NT2/D1 (cell line): ENCODE data around the gene TRAM2.

Experiments used
- DNase-seq: peaks from one replicate; pipeline ENCODE4 v3.0.0-alpha.2; 2011; ENCODE audit warnings: low read depth, low spot score
- H3K27me3 ChIP-seq: 2 replicates; pipeline ENCODE4 v1.6.0; 2011; ENCODE audit warnings: mild to moderate bottlenecking; ENCODE audit not compliant: insufficient read length, insufficient read depth
- H3K36me3 ChIP-seq: 2 replicates; pipeline ENCODE4 v1.6.1; 2011; ENCODE audit warnings: mild to moderate bottlenecking, low read length, mixed read lengths; ENCODE audit not compliant: insufficient read depth, insufficient read length
- H3K4me1 ChIP-seq: 2 replicates; pipeline ENCODE4 v1.5.1; 2011; ENCODE audit not compliant: insufficient read depth, insufficient read length
- H3K4me3 ChIP-seq: 2 replicates; pipeline ENCODE4 v1.5.1; 2011; ENCODE audit warnings: low read depth; ENCODE audit not compliant: insufficient read length
- H3K9ac ChIP-seq: 2 replicates; pipeline ENCODE4 v1.6.0; 2011; ENCODE audit warnings: low read depth; ENCODE audit not compliant: insufficient read length
- H3K9me3 ChIP-seq: 2 replicates; pipeline ENCODE4 v1.5.1; 2011; ENCODE audit warnings: mild to moderate bottlenecking, low read length; ENCODE audit not compliant: insufficient read depth
- SUZ12 ChIP-seq: IDR thresholded peaks from 2 replicates; pipeline ENCODE4 v1.6.1; 2011; ENCODE audit not compliant: insufficient read length, insufficient read depth; ENCODE audit errors: extremely low read depth
- YY1 ChIP-seq: IDR thresholded peaks from 2 replicates; pipeline ENCODE4 v1.6.1; 2011; ENCODE audit not compliant: insufficient read length, insufficient read depth
- ZNF274 ChIP-seq: IDR thresholded peaks from 2 replicates; pipeline ENCODE4 v1.6.1; 2011; ENCODE audit warnings: mild to moderate bottlenecking, low read depth, low read length

TRAM2 gene

GRCh38 chr6:52574709-52575501, 2.0 kb downstream of the TRAM2 start:
- Histone ChIP-seq H3K27me3 (no peaks in the 10 kb centered on the region), H3K4me1 (peaks cover 11% of the 10 kb centered on the region), H3K9ac (peak overlapping the region; percentile 89), H3K36me3 (peaks cover 11% of the 10 kb centered on the region), H3K4me3 (peak overlapping the region; percentile 87), H3K9me3 (no peaks in the 10 kb centered on the region)
- TF ChIP-seq YY1 (no peak), SUZ12 (no peak), ZNF274 (no peak)
- DNase-seq, result no peak

GRCh38 chr6:52573295-52573694, 3.6 kb downstream of the TRAM2 start:
- peaks cover 11% of the 10 kb centered on the region for H3K4me1 ChIP-seq
- TF ChIP-seq ZNF274 (no peak), YY1 (no peak), SUZ12 (no peak)
- H3K9me3 ChIP-seq, result no peaks in the 10 kb centered on the region
- DNase-seq, result no peak
- peaks cover 11% of the 10 kb centered on the region for H3K36me3 ChIP-seq
- no peak overlapping the region for H3K4me3 ChIP-seq
- no peaks in the 10 kb centered on the region for H3K27me3 ChIP-seq
- H3K9ac ChIP-seq, result no peak overlapping the region

- Histone ChIP-seq H3K9ac (no peak overlapping the region), H3K4me1 (peaks cover 11% of the 10 kb centered on the region), H3K36me3 (peaks cover 15% of the 10 kb centered on the region), H3K9me3 (no peaks in the 10 kb centered on the region), H3K27me3 (no peaks in the 10 kb centered on the region), H3K4me3 (no peak overlapping the region)
- no peak for DNase-seq
- TF ChIP-seq SUZ12, result no peak
- no peak for TF ChIP-seq ZNF274
- TF ChIP-seq YY1, result no peak
These were observed 4.3 kb downstream of the TRAM2 start for GRCh38 chr6:52572536-52572935.

- no peak overlapping the region for H3K9ac ChIP-seq
- peaks cover 11% of the 10 kb centered on the region for H3K4me1 ChIP-seq
- no peaks in the 10 kb centered on the region for H3K27me3 ChIP-seq
- TF ChIP-seq SUZ12, result no peak
- TF ChIP-seq ZNF274, result no peak
- TF ChIP-seq YY1, result no peak
- no peak for DNase-seq
- H3K9me3 ChIP-seq, result no peaks in the 10 kb centered on the region
- peaks cover 19% of the 10 kb centered on the region for H3K36me3 ChIP-seq
- no peak overlapping the region for H3K4me3 ChIP-seq
These were observed 5.6 kb downstream of the TRAM2 start for GRCh38 chr6:52571099-52571755.

GRCh38 chr6:52570291-52570700, 6.6 kb downstream of the TRAM2 start:
- no peaks in the 10 kb centered on the region for H3K27me3 ChIP-seq
- H3K36me3 ChIP-seq, result peaks cover 27% of the 10 kb centered on the region
- H3K9ac ChIP-seq, result no peak overlapping the region
- no peak for TF ChIP-seq ZNF274
- no peak for TF ChIP-seq SUZ12
- no peak for TF ChIP-seq YY1
- no peak overlapping the region for H3K4me3 ChIP-seq
- H3K4me1 ChIP-seq, result peaks cover 10% of the 10 kb centered on the region
- no peak for DNase-seq
- no peaks in the 10 kb centered on the region for H3K9me3 ChIP-seq

- Histone ChIP-seq H3K27me3 (no peaks in the 10 kb centered on the region), H3K4me1 (peaks cover 8% of the 10 kb centered on the region), H3K9ac (no peak overlapping the region), H3K4me3 (no peak overlapping the region), H3K36me3 (peaks cover 35% of the 10 kb centered on the region), H3K9me3 (no peaks in the 10 kb centered on the region)
- TF ChIP-seq ZNF274, result no peak
- no peak for TF ChIP-seq SUZ12
- no peak for TF ChIP-seq YY1
- no peak for DNase-seq
These were observed 8.5 kb downstream of the TRAM2 start for GRCh38 chr6:52568320-52568719.

DNA sequence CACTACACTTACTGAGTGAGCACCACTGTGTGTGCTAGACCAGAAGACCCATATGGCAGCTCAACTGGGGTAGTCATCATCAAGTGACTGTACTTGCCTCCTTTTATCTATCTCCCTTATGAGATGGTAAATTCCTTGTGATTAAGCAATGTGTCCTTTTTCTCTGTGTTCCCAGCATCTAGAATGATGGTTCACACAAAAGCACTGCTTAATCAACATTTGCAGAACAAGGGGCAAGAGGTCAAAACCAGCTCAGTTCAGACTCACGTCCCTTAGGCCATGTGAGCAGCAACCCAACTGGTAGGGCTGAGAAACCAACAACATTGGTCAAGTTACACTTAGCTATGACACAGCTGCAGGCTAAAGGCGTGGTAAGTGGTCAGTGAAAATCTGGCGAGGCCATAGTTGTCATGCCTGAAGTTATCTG, 10.0 kb downstream of the TRAM2 start:
- peaks cover 28% of the 10 kb centered on the region for H3K36me3 ChIP-seq
- no peaks in the 10 kb centered on the region for H3K9me3 ChIP-seq
- no peak for TF ChIP-seq SUZ12
- no peak for TF ChIP-seq ZNF274
- TF ChIP-seq YY1, result no peak
- no peak for DNase-seq
- H3K4me1 ChIP-seq, result peaks cover 8% of the 10 kb centered on the region
- H3K9ac ChIP-seq, result no peak overlapping the region
- no peaks in the 10 kb centered on the region for H3K27me3 ChIP-seq
- no peak overlapping the region for H3K4me3 ChIP-seq
